RWPE1 (cell line): ENCODE results near the gene BLTP2.
A peak's percentile ranks its signal among the peaks of the same experiment; 100 is the strongest.
"Not testable (repeated sequence)": the region's sequence is repeated elsewhere in the genome, so short reads cannot be mapped to it uniquely, and the experiment has no call there.

Experiments
- CTCF ChIA-PET: fragments of 350-600 bp; sonication (Branson Sonifier 250); formaldehyde crosslinking; extraction: SDS; loops from one replicate; lab custom pipeline; 2021; lab: Yijun Ruan, JAX
- POLR2A ChIA-PET: fragments of 400-600 bp; formaldehyde crosslinking; extraction: SDS; loops from one replicate; lab custom pipeline; 2020; ENCODE audit warnings: antibody characterized with exemption; ENCODE audit not compliant: low non-redundant PET; lab: Yijun Ruan, JAX
- DNase-seq: peaks from one replicate; pipeline ENCODE4 v3.0.0; 2012; ENCODE audit warnings: low spot score
- H3K27ac ChIP-seq: fragments of 450-650 bp; 2 replicates; pipeline ENCODE4 v1.5.1; 2017
- CTCF ChIP-seq: fragments of 450-650 bp; conservative IDR thresholded peaks from 2 replicates; pipeline ENCODE4 v1.5.1; 2017; ENCODE audit warnings: low read depth, mild to moderate bottlenecking

BLTP2 gene

DNA sequence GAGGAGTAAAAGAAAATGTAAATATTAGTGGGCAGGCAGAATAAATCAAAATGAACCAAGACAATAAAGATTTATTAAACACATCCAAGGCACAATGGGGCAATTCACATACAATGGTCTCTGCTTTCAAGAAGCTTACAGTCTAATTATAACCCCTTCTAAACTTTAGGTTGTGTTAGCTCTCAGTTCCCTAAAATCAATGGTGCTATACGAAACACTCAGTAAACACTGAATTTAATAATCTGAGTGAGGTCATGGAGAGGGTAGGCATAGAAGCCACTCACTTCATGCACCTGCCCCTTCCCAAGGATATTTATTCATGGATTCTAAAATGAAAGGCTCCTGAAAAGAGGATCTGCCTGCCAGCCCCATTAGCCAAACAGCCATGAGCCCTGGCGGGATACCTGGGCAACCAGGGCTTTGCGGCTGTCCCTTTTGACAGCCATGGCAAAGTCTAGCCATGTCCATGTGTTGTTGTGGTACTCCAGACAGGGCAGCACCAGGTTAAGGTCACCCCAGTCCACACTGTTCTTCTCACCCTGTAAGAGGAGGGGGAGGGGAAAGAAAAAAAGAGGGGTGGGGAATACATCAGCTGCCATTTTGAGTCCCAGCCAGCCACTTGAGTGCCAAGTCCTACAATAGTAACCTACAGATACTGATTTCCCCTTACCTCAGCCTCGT, 29.6 kb downstream of the BLTP2 start:
- ChIA-PET POLR2A (no interaction called here), CTCF (interaction anchor here (0.5 to 0.6 kb wide), 2 partner anchors 13 to 32 kb away, joined by 3 to 4 read pairs; no protein-coding TSS in a partner anchor)
- no peak for DNase-seq
- TF ChIP-seq CTCF = no peak
- no peak overlapping the region for H3K27ac ChIP-seq

GRCh38 chr17:28613931-28614381, 31.0 kb downstream of the BLTP2 start, which contains the start of gene RSKR:
Gene RSKR, minus strand, starts transcription at chr17:28614185. Its CDS starts 24 bp downstream, at chr17:28614161.
- peak within 1 kb of the TSS; percentile 10; the same call in 1 of the 2 replicates for H3K27ac ChIP-seq
- no peak for TF ChIP-seq CTCF
- POLR2A ChIA-PET = interaction anchor here (0.6 kb wide), 1 partner anchor 79 kb away, joined by 8 read pairs; no protein-coding TSS in a partner anchor
- no peak for DNase-seq
- CTCF ChIA-PET = interaction anchor here (0.6 to 1.9 kb wide), 4 partner anchors 14 to 26 kb away, joined by 3 to 5 read pairs (median 4); no protein-coding TSS in a partner anchor

GRCh38 chr17:28612936-28613872, 31.8 kb downstream of the BLTP2 start:
- ChIA-PET CTCF (interaction anchor here (0.6 to 1.9 kb wide), 6 partner anchors 8 to 27 kb away, joined by 3 to 5 read pairs (median 3); no protein-coding TSS in a partner anchor), POLR2A (no interaction called here)
- peak; percentile 63 for TF ChIP-seq CTCF
- 0 out of 2 replicates have a peak overlapping the region, but pooled peaks have one; percentile 10 for H3K27ac ChIP-seq
- DNase-seq = no peak

DNA sequence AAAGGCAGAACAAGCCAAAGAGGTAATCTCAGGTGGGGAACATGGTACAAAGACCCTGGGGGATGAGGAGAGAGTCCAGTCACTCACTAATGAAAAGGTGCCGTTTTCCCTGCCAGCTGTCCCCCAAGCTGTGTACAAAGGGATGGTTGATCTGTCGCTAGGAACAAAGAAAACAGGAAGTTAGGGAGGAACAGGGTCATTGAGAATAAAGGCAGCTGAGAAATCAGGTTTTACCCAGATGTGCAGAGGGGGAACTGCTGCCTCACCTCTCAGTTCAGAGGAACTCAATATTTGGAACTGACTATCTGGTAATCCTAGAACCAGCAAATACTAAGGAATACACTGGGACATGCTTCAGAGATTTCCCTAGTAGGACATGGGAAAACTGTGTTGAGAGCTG, 32.4 kb downstream of the BLTP2 start:
- no peak overlapping the region for H3K27ac ChIP-seq
- TF ChIP-seq CTCF = no peak
- ChIA-PET POLR2A (no interaction called here), CTCF (interaction anchor here (0.7 to 1.9 kb wide), 4 partner anchors 9 to 18 kb away, joined by 3 to 5 read pairs (median 3); no protein-coding TSS in a partner anchor)
- DNase-seq = no peak

- ChIA-PET CTCF (no interaction called here), POLR2A (no interaction called here)
- H3K27ac ChIP-seq = no peak overlapping the region
- TF ChIP-seq CTCF = no peak
- no peak for DNase-seq
Measured at GRCh38 chr17:28610376-28610775, 34.6 kb downstream of the BLTP2 start.

GRCh38 chr17:28604031-28604430, 40.9 kb downstream of the BLTP2 start:
- CTCF ChIA-PET = not testable (repeated sequence)

More at GRCh38 chr17:28604031-28604430, 40.9 kb downstream of the BLTP2 start:
- DNase-seq, POLR2A ChIA-PET, H3K27ac ChIP-seq: not testable (repeated sequence)
